ENCODE data around the gene FUNDC2.

Gene FUNDC2

DNA sequence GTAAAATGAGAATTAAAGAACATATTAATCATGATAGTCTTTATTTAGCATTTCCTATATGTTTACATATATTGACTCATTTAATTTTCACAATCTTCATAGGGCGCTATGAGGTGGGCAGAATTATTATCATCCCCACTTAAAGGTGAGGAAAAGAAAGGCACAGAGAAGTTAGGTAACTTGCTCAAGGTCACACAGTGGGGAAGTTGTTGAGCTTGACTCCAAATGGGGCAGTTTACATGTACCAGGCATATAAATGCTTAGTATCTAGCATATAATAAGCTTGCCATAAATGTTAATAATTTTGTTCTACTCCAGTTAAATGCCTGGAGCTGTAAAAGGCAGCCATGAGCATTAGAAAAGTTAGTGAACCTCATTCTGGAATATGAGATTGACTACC lies 42.8 kb downstream of the FUNDC2 start:
- DNase-seq (ENCODE audit: low read depth in 2 of 2) = no peak

DNA sequence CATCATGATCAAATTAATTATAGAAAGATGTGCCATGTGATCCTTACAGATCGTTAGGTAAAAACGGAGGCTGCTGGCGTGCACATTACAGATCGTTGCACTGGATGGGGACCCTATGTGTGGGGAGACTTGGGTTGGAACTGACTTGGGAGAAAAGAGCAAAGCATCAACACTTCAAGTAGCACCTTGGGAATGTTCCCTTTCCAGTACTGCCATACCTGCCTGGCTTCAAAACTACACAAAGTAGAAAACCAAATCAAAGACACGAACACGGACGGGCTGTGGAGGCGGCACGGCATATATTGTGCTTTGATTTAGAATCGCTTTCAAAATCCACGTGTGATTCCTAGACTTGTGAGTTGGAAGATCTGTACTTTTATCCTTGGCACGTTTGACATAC lies 43.4 kb downstream of the FUNDC2 start:
- DNase-seq (ENCODE audit: low read depth in 2 of 2) = no peak

DNA sequence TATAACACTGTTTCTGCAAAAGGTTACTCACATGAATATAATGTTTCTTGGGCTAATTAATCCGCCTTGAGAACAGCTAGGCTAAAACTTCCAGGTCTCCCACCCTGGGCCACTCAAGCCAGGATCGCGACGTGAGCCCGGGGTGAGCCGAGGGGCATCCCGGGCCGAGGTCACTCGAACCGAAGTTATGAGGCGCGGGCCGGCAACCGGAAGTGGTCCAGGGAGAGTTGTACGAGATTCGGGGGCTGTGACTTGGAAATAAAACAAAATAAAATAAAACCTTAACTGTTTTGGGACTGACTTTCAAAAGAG lies 44.0 kb downstream of the FUNDC2 start:
- DNase-seq (ENCODE audit: low read depth in 2 of 2) = peak in 1 of 2 experiments; percentile 16

DNA sequence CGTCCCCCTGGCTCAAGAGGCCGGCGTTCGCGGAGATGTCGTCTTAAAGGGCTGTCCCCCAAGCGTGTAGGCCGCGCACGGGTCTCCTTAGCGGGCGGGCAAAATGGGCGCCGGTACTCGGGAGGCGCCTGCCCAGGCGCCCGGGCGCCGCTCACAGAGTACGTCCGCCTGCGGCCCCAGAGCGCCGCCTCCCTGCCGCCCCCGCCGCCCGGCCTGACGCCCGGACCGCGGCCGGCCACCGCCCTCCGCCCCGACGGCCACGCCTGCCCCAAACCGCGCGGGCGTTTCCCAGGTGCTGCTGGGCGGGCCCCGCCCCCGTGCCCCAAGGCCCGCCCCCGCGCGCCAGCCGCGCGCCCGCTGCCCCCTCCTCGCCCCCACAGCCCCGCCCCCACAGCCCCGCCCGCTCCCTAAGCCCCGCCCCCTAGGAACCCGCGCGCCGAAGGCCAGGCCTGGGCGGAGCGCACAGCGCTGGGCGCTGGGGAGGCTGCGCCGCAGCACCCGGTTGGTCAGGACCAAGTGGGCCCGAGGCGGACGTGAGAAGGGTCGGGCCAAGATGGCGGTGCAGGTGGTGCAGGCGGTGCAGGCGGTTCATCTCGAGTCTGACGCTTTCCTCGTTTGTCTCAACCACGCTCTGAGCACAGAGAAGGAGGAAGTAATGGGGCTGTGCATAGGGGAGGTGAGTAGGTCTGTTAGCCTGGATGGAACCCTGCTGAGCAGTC lies 44.5 kb downstream of the FUNDC2 start, which contains the start of the genes BRCC3, CMC4 and MTCP1:
BRCC3 (plus strand) TSS at position 534 of the 719 bp plus-strand sequence; CDS start at position 554, 20 bp downstream.
CMC4 (minus strand) TSS at position 162 of the 719 bp plus-strand sequence. CDS start 7,113 bp downstream, outside the sequence.
MTCP1 (minus strand) TSS at position 162 of the 719 bp plus-strand sequence. CDS start 5,126 bp downstream, outside the sequence.
- DNase-seq (ENCODE audit: low read depth in 2 of 2) = peak; percentile 52 to 61

DNA sequence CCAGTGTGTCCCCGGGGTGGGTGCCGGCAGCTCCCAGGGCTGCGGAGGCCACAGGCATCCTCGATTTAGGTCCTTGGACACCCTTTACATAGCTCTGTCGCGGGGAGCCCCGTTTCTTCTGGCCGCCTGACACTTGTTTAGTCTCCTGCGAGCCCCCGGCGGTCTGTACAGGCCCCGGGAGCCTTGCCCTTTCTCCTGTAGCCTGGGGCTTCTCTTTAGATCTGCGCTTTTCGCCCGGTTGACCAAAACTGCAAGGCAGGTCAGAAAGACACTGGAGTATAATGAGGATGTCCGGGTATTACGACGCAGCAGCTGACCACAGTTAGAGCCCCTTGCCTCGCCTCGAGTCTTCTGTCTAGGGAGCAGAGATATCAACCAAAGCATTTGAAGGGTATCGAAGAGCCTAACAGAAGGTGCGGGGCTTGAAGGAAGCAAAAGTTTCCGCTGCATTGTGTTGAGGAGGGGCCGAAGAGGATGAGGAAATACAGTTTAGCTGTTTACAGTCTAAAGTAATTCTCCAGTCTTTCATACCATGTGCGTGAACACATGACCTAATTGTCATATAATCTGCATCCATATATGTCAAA lies 45.1 kb downstream of the FUNDC2 start:
- no peak for DNase-seq (ENCODE audit: low read depth in 2 of 2)

DNA sequence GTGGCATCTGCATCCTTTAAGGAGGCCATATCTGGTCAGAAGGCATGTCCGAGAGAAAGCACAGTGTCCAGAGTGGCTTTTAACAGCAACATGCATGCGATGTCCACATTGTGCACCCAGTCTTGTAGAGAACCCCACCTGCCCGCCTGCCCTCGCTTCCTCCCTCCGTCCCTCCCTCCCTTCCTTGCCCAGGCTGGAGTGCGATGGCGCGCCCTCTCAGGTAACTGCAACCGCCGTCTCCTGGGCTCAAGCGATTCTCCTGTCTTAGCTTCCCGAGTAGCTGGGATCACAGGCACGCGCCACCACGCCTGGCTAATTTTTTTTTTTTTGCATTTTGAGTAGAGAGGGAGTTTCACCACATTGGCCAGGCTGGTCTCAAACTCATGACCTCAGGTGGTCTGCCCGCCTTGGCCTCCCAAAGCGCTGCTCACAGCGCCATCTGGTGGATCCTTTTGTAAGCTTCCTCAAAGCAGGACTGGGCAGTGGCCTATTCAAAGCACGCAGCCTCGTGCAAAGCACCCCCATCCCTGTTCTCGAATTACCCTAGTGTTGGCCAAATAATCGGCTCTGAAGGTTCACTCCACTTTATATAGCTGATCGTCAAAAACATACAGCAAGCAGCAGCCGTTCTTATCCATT lies 59.7 kb downstream of the FUNDC2 start:
- peak in 1 of 2 experiments; percentile 16 for DNase-seq (ENCODE audit: low read depth in 2 of 2)

DNA sequence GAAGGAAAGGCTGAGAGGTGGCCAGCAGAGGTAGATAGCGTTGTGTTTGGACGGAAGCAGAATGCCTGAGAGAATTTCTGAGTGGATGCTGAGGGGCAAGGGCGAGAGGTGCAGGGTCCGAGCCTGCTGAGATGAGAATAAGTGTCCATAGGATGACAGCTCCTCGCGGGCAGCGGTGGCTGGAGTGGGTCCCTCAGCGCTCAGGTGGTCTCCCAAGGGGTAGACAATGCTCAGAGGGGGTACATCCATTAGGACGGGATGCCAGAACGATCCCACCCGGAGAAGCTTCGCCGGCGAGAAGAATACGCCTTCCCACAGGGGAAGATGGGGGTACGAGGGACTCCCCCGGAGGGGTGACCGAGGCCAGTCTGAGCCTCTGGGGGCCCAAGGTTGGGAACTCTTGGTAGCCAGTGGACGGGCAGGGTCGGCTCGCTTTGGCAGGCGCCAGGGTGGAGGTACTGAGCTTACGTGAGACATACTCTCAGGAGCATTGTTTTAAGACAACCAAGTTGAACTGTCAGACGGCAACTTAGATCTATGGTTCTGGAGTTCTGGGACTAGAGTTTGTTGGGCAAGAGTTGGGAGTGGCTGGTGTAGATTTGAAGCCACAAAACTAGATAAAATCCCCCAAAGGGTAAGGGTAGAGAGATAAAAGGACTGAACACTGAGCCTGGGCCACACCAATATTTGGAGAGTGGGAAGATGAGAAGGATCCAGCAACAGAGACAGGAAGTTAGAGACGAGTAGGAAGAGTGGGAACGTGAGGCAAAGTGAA lies 60.5 kb downstream of the FUNDC2 start:
- no peak for DNase-seq (ENCODE audit: low read depth in 2 of 2)

DNA sequence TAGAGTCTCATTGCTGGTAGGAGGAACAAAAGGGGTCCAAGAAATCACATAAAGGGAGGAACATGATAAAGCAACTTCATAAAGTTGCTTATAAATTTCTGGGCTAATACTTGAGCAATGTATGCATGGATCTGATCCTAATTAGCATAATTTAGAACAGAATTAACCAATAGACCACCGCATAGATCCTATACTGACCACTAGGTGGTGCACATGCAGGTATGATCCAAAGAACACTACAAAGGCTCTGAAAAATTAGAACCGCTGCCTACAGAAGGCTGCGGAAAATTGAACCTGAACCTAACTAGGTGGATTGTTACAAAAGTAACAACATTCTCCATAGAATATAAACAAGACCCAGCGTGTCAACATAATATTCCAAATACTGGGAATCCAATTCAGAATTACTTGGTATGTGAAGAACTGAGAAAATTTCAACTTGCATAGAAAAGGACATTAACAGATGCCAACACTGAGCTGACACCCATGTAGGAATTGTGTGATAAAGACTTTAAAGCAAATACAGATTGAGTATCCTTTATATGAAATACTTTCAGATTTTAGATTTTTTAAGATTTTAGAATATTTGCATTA lies 67.9 kb downstream of the FUNDC2 start:
- no peak for DNase-seq (ENCODE audit: low read depth in 2 of 2)

GRCh38 chrX:155105919-155106318 lies 79.3 kb downstream of the FUNDC2 start:
- no peak for DNase-seq (ENCODE audit: low read depth in 2 of 2)

DNA sequence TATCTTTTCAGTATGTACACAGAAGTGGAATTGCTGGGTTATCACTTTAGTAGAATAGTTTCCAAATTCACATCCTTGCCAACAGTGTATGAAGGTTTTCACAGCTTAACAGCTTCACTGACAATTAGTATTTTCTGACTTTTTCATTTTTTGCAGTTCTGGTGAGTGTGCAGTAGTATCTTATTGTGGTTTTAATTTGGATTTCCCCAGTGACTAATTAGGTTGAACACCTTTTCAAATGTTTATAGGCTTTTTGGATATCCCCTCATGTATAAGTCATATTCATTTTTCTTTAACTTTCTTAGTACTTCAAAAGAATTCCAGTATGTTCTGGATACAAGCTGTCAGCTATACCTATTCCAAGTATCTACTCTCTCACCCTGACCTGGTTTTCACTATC lies 81.8 kb downstream of the FUNDC2 start:
- DNase-seq (ENCODE audit: low read depth in 2 of 2) = no peak

Measured in stimulated activated CD4-positive, alpha-beta T cell treated with anti-CD3 and anti-CD28 coated beads, Interleukin-12 subunit alpha, Interleukin-12 subunit beta, amount 100 ng/mL, for 24 hours (primary cell).